Common myeloid progenitor, CD34-positive (primary cell): ENCODE results near the gene UPF3A.
A peak's percentile ranks its signal among the peaks of the same experiment; 100 is the strongest.

Experiments used
- CTCF ChIA-PET: fragments of 350-600 bp; sonication (Branson Sonifier 250); formaldehyde crosslinking; loops from one replicate; lab custom pipeline; 2021; ENCODE audit warnings: antibody characterized with exemption; lab: Charles Lee
- POLR2A ChIA-PET: fragments of 350-600 bp; sonication (Branson Sonifier 250); formaldehyde crosslinking; loops from one replicate; lab custom pipeline; 2021; ENCODE audit warnings: antibody characterized with exemption; lab: Charles Lee
- DNase-seq, 3 donors: peaks; one replicate each; pipeline versions ENCODE4 v3.0.0 to v3.0.0-alpha.2; 2013
- H3K27ac ChIP-seq, 2 experiments: 1 replicate in 1 of 2; 2 replicates in 1 of 2; pipeline ENCODE4 v1.7.0; 2013; ENCODE audit warnings: inconsistent platforms in 2 of 2, low read length in 2 of 2, mild to moderate bottlenecking in 2 of 2, low read depth in 1 of 2, moderate library complexity in 1 of 2; ENCODE audit not compliant: severe bottlenecking in 2 of 2, insufficient read depth in 1 of 2, poor library complexity in 1 of 2
- H3K27me3 ChIP-seq, 5 experiments: replicated peaks in 2 of 5; 1 replicate in 3 of 5; 2 replicates in 2 of 5; pipeline versions ENCODE4 v1.6.1 to v1.7.0; 2013; ENCODE audit warnings: low read length in 4 of 5, mild to moderate bottlenecking in 2 of 5, moderate library complexity in 2 of 5, inconsistent platforms in 1 of 5; ENCODE audit not compliant: insufficient read depth in 5 of 5, control insufficient read depth in 4 of 5
- H3K36me3 ChIP-seq, 4 experiments: 1 replicate in 2 of 4; 2 replicates in 2 of 4; pipeline versions ENCODE4 v1.6.1 to v1.7.0; 2013; ENCODE audit warnings: low read length in 3 of 4, control low read depth in 1 of 4, mild to moderate bottlenecking in 1 of 4; ENCODE audit not compliant: control insufficient read depth in 4 of 4, insufficient read depth in 4 of 4
- H3K4me1 ChIP-seq, 4 experiments: 1 replicate in 3 of 4; 2 replicates in 1 of 4; pipeline versions ENCODE4 v1.6.1 to v1.7.1; 2013; ENCODE audit warnings: low read length in 3 of 4, mild to moderate bottlenecking in 3 of 4, control low read depth in 1 of 4, inconsistent platforms in 1 of 4, moderate library complexity in 1 of 4; ENCODE audit not compliant: control insufficient read depth in 4 of 4, insufficient read depth in 4 of 4; ENCODE audit errors: control extremely low read depth in 1 of 4
- H3K4me3 ChIP-seq, 7 experiments: 1 replicate in 4 of 7; 2 replicates in 3 of 7; pipeline versions ENCODE4 v1.5.1 to v1.7.0; 2013; ENCODE audit warnings: mild to moderate bottlenecking in 7 of 7, low read length in 6 of 7, moderate library complexity in 6 of 7, inconsistent platforms in 2 of 7, low read depth in 2 of 7, control low read depth in 1 of 7; ENCODE audit not compliant: insufficient read depth in 4 of 7, control insufficient read depth in 1 of 7; ENCODE audit errors: extremely low read depth in 1 of 7
- H3K9me3 ChIP-seq, 5 experiments: 1 replicate in 4 of 5; 2 replicates in 1 of 5; pipeline versions ENCODE4 v1.6.1 to v1.7.1; 2013; ENCODE audit warnings: low read length in 4 of 5, mild to moderate bottlenecking in 2 of 5, inconsistent platforms in 1 of 5, low read depth in 1 of 5, moderate library complexity in 1 of 5; ENCODE audit not compliant: control insufficient read depth in 4 of 5, insufficient read depth in 2 of 5; ENCODE audit errors: control extremely low read depth in 1 of 5
- WGBS: methylation state at CpG from one replicate; pipeline ENCODE4 v1.1.5; 2013; ENCODE audit not compliant: insufficient coverage; 5-methylcytosine and 5-hydroxymethylcytosine counted together

The UPF3A gene

DNA sequence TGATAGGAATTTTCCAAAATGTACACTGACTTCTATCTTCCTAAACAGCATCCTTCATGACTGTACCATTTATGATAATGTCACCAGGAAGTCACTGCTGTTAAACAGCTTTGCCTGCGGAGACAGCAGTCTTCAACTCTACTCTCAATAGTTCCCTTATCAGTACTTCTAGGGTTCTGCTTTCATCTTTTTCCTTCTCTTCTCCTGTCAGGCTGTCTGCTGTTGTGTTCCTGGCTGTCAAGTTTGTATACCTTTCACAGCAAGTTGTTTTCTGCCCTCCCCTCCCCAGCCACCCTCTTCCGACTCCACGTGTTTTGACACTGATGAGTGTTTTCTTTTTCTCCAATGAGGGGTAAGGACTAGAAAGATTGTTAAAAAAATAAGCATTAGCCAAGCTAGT is 2.2 kb downstream of the UPF3A start:
- 50% methylated on average over 1 of the region's 3 CpGs for WGBS
- CTCF ChIA-PET: interaction anchor here (0.9 kb wide), 1 partner anchor 13 kb away, joined by 3 read pairs; no protein-coding TSS in a partner anchor
- H3K4me1 ChIP-seq: peaks cover 5 to 38% (median 23%) of the 10 kb centered on the region in 4 experiments

DNA sequence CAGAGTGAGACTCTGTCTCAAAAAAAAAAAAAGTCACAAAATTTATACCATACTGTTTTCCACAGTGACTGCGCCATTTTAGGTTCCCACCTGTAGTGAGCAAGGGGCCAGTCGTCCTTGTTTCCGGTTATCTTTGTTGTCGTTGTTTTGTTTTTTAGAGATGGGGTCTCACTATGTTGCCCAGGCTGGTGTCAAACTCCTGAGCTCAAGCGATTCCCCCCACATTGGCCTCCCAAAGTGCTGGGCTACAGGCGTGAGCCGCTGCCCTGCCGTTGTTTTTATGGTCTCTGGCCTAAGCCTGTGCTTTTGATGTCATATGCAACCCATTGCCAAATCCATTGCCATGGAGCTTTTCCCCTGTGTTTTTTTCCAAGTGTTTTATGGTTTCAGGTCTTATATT is 3.3 kb downstream of the UPF3A start:
- whole genome bisulfite sequencing: 98% methylated on average over 8 of the region's 8 CpGs
- peaks cover 16 to 42% (median 30%) of the 10 kb centered on the region in 4 experiments for H3K36me3 ChIP-seq
- H3K27ac ChIP-seq: peak overlapping the region in 1 of 2 experiments; percentile 50
- H3K4me1 ChIP-seq: peaks cover 5 to 31% (median 23%) of the 10 kb centered on the region in 4 experiments
- no peak overlapping the region for H3K4me3 ChIP-seq
- no peaks in the 10 kb centered on the region for H3K9me3 ChIP-seq
- CTCF ChIA-PET: no interaction called here
- DNase-seq: no peak
- H3K27me3 ChIP-seq: no peaks in the 10 kb centered on the region
- POLR2A ChIA-PET: no interaction called here

More for the DNA sequence above, 2.2 kb downstream of the UPF3A start:
- POLR2A ChIA-PET: interaction anchor here (0.9 kb wide), 1 partner anchor 30 kb away, joined by 3 read pairs; no protein-coding TSS in a partner anchor
- H3K9me3 ChIP-seq: no peaks in the 10 kb centered on the region
- no peak overlapping the region for H3K27ac ChIP-seq
- no peak overlapping the region for H3K4me3 ChIP-seq
- no peaks in the 10 kb centered on the region for H3K27me3 ChIP-seq
- peaks cover 16 to 37% (median 26%) of the 10 kb centered on the region in 4 experiments for H3K36me3 ChIP-seq
- DNase-seq: peak in 2 of 3 donors; percentile 15 to 33

DNA sequence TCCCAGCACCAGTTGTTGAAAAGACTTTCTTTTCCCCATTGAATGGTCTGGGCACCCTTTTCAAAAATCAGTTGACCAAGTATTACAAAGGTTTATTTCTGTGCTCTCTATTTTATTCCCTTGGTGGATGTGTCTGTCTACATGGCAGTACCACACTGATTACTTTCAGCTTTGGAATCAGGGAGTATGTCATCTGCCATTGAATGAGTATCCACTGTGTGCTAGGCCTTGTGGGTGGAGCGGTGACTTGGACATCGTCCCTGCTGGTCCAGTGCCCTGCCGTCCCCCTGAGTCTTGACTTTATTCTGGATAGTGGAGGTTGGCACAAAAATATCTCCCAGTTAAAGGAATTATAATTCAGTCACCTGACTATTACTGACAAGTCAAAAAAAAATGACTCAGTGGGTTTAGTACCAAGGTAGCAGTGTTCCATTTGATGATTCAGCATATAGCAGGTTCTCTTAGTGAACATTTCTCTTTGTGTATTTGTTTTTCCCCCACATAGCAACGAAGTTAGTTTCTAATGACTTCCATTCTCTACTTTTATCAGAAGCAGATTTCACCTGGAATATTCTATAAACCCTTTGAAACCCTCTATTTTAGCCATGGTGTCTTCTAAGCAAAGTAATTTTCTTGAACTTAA is 3.9 kb downstream of the UPF3A start:
- H3K4me1 ChIP-seq: peaks cover 5 to 26% (median 20%) of the 10 kb centered on the region in 4 experiments
- CTCF ChIA-PET: interaction anchor here (0.6 kb wide), 1 partner anchor 43 kb away, joined by 3 read pairs; no protein-coding TSS in a partner anchor
- 86% methylated on average over 1 of the region's 4 CpGs for WGBS
- POLR2A ChIA-PET: no interaction called here
- H3K27me3 ChIP-seq: no peaks in the 10 kb centered on the region
- peak overlapping the region in 1 of 2 experiments; percentile 50 for H3K27ac ChIP-seq
- no peaks in the 10 kb centered on the region for H3K9me3 ChIP-seq
- H3K4me3 ChIP-seq: no peak overlapping the region
- H3K36me3 ChIP-seq: peaks cover 16 to 48% (median 35%) of the 10 kb centered on the region in 4 experiments
- peak in 2 of 3 donors; percentile 38 to 55 for DNase-seq

DNA sequence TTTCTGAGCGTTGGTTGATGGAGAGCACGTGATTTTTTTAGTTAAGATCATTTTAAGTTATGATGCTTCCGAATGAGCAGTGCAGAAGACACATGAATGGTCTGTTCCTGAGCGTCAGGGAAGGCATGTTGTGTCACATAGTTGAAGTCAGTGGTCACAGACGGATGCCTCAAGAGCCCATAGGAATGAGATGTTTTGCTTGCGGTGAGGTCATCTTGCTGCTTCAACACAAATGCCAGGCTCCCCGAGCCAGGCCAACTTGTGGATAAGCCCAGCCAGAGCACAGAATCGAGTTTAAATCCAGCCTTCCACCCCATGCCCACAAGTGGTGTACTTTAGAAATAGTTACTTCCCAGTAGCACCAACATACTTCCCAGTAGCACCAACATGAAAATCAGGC is 5.4 kb downstream of the UPF3A start:
- H3K9me3 ChIP-seq: no peaks in the 10 kb centered on the region
- H3K4me1 ChIP-seq: peaks cover 5 to 16% (median 14%) of the 10 kb centered on the region in 4 experiments
- peaks cover 16 to 56% (median 41%) of the 10 kb centered on the region in 4 experiments for H3K36me3 ChIP-seq
- no peak for DNase-seq
- ChIA-PET POLR2A (no interaction called here), CTCF (no interaction called here)
- H3K27ac ChIP-seq: no peak overlapping the region
- no peaks in the 10 kb centered on the region for H3K27me3 ChIP-seq
- no peak overlapping the region for H3K4me3 ChIP-seq
- 95% methylated on average over 8 of the region's 8 CpGs for WGBS

DNA sequence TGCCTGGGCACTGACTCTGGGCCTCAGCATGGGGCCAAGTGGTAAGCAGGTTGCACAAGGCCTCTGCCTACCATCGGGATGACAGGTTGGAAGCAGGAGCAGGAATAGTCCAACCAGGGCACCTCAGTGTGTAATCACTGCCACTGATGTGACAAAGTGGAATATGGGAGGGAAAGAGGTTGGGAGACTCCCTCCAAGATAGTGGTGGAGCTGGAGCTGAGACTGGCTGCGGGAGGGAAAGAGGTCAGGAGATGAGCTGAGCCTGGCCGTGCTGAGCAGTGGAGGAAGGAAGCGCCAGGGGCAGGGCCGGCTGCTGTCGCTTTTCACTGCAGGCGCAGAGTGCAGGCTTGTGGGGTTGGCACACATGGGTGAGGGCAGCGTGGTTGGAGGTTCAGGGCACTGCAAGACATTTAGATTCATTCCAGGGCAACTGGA is 6.8 kb downstream of the UPF3A start:
- Histone ChIP-seq H3K27me3 (no peaks in the 10 kb centered on the region), H3K9me3 (no peaks in the 10 kb centered on the region), H3K36me3 (peaks cover 18 to 68% (median 45%) of the 10 kb centered on the region in 4 experiments), H3K4me1 (peaks cover 0 to 8% (median 5%) of the 10 kb centered on the region in 4 experiments), H3K27ac (no peak overlapping the region), H3K4me3 (no peak overlapping the region)
- ChIA-PET CTCF (no interaction called here), POLR2A (no interaction called here)
- WGBS: 89% methylated on average over 8 of the region's 8 CpGs
- DNase-seq: no peak

DNA sequence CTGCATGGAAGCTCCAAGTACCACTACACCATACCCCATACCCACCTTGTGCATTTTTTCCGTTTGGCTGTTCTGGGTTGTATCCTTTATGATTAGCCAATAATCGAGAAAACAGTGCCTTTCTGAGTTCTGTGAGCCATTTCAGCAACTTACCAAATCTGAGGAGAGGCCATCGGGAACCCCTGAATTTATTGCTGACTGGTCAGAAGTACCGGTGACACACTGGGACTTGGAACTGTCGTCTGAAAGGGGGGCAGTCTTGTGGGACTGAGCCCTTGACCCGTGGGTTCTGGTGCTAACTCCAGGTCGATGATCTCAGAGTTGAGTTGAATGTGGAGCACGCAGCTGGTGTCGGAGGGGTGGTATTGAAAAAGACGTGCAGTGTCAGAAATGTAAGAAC is 15.0 kb downstream of the UPF3A start:
- Histone ChIP-seq H3K9me3 (no peaks in the 10 kb centered on the region), H3K27me3 (no peaks in the 10 kb centered on the region), H3K27ac (no peak overlapping the region), H3K4me1 (no peaks in the 10 kb centered on the region), H3K36me3 (peaks cover 19 to 69% (median 39%) of the 10 kb centered on the region in 4 experiments), H3K4me3 (no peak overlapping the region)
- 96% methylated on average over 7 of the region's 10 CpGs for WGBS
- CTCF ChIA-PET: interaction anchor here (1.1 kb wide), 1 partner anchor 13 kb away, joined by 3 read pairs; no protein-coding TSS in a partner anchor
- no peak for DNase-seq
- POLR2A ChIA-PET: interaction anchor here (1.0 kb wide), 1 partner anchor 16 kb away, joined by 3 read pairs; no protein-coding TSS in a partner anchor

DNA sequence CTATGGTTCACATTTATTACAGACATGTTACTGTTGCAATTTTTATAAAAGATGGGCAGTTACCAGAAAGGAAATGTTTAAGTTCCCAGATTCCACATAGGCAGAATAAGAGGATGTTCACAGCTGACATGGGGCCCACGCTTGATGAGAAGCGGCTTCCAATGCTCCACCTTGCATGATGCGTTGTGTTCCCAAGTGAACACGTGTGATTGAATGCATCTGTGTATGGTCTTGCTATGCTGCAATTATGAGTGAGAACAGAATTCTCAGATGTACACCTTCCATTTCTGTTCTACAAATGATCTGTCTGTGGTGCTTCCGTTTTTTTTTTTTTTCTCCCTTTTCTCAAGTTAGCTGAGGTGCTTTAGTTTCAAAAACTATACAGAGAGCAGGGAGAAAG is 15.5 kb downstream of the UPF3A start:
- Histone ChIP-seq H3K4me3 (no peak overlapping the region), H3K36me3 (peaks cover 19 to 69% (median 39%) of the 10 kb centered on the region in 4 experiments), H3K4me1 (no peaks in the 10 kb centered on the region), H3K27ac (no peak overlapping the region), H3K27me3 (no peaks in the 10 kb centered on the region), H3K9me3 (no peaks in the 10 kb centered on the region)
- WGBS: 97% methylated on average over 4 of the region's 5 CpGs
- CTCF ChIA-PET: interaction anchor here (0.6 to 1.1 kb wide), 2 partner anchors 10 to 14 kb away, joined by 3 read pairs; no protein-coding TSS in a partner anchor
- no peak for DNase-seq
- POLR2A ChIA-PET: interaction anchor here (1.0 kb wide), 1 partner anchor 16 kb away, joined by 3 read pairs; no protein-coding TSS in a partner anchor
